Measurements from ENCODE around the gene PPP6C.
"Not testable (repeated sequence)": the region's sequence is repeated elsewhere in the genome, so short reads cannot be mapped to it uniquely, and the experiment has no call there.

The PPP6C gene

DNA sequence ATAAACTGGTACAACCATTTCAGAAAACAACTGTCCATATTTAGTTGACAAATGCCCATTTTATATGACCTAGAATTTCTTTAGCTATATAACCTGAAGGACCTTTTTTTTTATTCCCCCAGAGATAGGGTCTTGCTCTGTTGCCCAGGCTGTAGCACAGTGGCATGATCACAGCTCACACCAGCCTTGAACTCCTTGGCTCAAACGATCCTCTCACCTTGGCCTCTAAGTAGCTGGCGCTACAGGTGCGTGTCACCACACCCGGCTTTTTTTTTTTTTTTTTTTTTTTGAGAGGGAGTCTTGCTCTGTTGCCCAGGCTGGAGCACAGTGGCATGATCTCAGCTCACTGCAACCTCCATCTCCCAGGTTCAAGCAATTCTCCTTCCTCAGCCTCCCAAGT, 75.1 kb downstream of the PPP6C start:
- WGBS, 2 experiments (ENCODE audit: insufficient coverage in 2 of 2): no CpG with 5 or more reads among the region's 4 CpGs
- not testable (repeated sequence) for H3K27ac ChIP-seq (ENCODE audit: low read depth, low read length, severe bottlenecking); H3K4me1 ChIP-seq (ENCODE audit: control insufficient read depth, insufficient read depth, low read length, poor library complexity, severe bottlenecking); H3K4me3 ChIP-seq (ENCODE audit: extremely low read depth, insufficient read depth, low read length, poor library complexity, severe bottlenecking); H3K36me3 ChIP-seq (ENCODE audit: control insufficient read depth, insufficient read depth, low read length)
- H3K9me3 ChIP-seq (ENCODE audit: control insufficient read depth, low read length): peaks cover 14% of the 10 kb centered on the region

- Histone ChIP-seq H3K4me3 (ENCODE audit: extremely low read depth, insufficient read depth, low read length, poor library complexity, severe bottlenecking) (no peak overlapping the region), H3K9me3 (ENCODE audit: control insufficient read depth, low read length) (peaks cover 14% of the 10 kb centered on the region), H3K4me1 (ENCODE audit: control insufficient read depth, insufficient read depth, low read length, poor library complexity, severe bottlenecking) (no peaks in the 10 kb centered on the region), H3K27ac (ENCODE audit: low read depth, low read length, severe bottlenecking) (no peak overlapping the region), H3K36me3 (ENCODE audit: control insufficient read depth, insufficient read depth, low read length) (no peaks in the 10 kb centered on the region)
- 95 to 100% methylated on average over 2 of the region's 2 CpGs for WGBS, 2 experiments (ENCODE audit: insufficient coverage in 2 of 2)
Measured at GRCh38 chr9:125110464-125110863, 79.1 kb downstream of the PPP6C start.

DNA sequence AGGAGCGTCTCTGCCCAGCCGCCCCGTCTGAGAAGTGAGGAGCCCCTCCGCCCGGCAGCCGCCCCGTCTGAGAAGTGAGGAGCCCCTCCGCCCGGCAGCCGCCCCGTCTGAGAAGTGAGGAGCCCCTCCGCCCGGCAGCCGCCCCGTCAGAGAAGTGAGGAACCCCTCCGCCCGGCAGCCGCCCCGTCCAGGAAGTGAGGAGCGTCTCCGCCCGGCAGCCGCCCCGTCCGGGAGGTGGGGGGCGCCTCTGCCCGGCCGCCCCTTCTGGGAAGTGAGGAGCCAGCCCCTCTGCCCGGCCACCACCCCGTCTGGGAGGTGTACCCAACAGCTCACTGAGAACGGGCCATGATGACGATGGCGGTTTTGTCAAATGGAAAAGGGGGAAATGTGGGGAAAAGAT, 81.1 kb downstream of the PPP6C start:
- H3K36me3 ChIP-seq (ENCODE audit: control insufficient read depth, insufficient read depth, low read length); H3K27ac ChIP-seq (ENCODE audit: low read depth, low read length, severe bottlenecking); H3K4me1 ChIP-seq (ENCODE audit: control insufficient read depth, insufficient read depth, low read length, poor library complexity, severe bottlenecking); H3K4me3 ChIP-seq (ENCODE audit: extremely low read depth, insufficient read depth, low read length, poor library complexity, severe bottlenecking): not testable (repeated sequence)
- peaks cover 14% of the 10 kb centered on the region for H3K9me3 ChIP-seq (ENCODE audit: control insufficient read depth, low read length)
- WGBS, 2 experiments (ENCODE audit: insufficient coverage in 2 of 2): 92 to 97% methylated on average over 13 to 24 of the region's 33 CpGs

GRCh38 chr9:125106285-125106893, 83.2 kb downstream of the PPP6C start:
- H3K4me3 ChIP-seq (ENCODE audit: extremely low read depth, insufficient read depth, low read length, poor library complexity, severe bottlenecking): no peak overlapping the region
- H3K4me1 ChIP-seq (ENCODE audit: control insufficient read depth, insufficient read depth, low read length, poor library complexity, severe bottlenecking): no peaks in the 10 kb centered on the region
- no peaks in the 10 kb centered on the region for H3K36me3 ChIP-seq (ENCODE audit: control insufficient read depth, insufficient read depth, low read length)
- H3K9me3 ChIP-seq (ENCODE audit: control insufficient read depth, low read length): peaks cover 8% of the 10 kb centered on the region
- H3K27ac ChIP-seq (ENCODE audit: low read depth, low read length, severe bottlenecking): no peak overlapping the region

- H3K4me3 ChIP-seq (ENCODE audit: extremely low read depth, insufficient read depth, low read length, poor library complexity, severe bottlenecking): no peak overlapping the region
- no peaks in the 10 kb centered on the region for H3K36me3 ChIP-seq (ENCODE audit: control insufficient read depth, insufficient read depth, low read length)
- peaks cover 2% of the 10 kb centered on the region for H3K4me1 ChIP-seq (ENCODE audit: control insufficient read depth, insufficient read depth, low read length, poor library complexity, severe bottlenecking)
- H3K27ac ChIP-seq (ENCODE audit: low read depth, low read length, severe bottlenecking): no peak overlapping the region
- 90 to 100% methylated on average over 2 to 3 of the region's 3 CpGs for WGBS, 2 experiments (ENCODE audit: insufficient coverage in 2 of 2)
- H3K9me3 ChIP-seq (ENCODE audit: control insufficient read depth, low read length): no peaks in the 10 kb centered on the region
Measured at GRCh38 chr9:125103770-125104460, 85.7 kb downstream of the PPP6C start.

DNA sequence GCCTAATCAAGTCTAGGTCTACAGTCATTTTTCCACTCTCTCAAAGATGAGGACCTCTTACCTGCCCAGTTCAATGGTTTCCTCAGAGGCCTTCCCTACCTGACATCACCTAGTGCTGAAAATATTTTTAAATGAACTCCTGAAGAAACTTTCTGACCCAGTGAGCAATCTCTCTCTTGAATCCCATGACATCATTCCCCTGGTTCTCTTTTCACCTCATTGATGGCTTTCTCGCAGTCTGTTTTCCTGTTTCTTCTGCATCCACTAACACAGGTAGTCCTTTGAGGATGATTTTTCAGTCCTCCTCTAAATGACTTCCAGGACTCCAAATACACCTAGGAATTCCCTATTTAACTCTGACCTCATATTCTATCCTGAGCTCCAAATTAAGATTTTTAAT, 86.6 kb downstream of the PPP6C start:
- H3K4me1 ChIP-seq (ENCODE audit: control insufficient read depth, insufficient read depth, low read length, poor library complexity, severe bottlenecking): peaks cover 2% of the 10 kb centered on the region
- WGBS, 2 experiments (ENCODE audit: insufficient coverage in 2 of 2): 100% methylated on average over 1 of the region's 1 CpG
- no peaks in the 10 kb centered on the region for H3K36me3 ChIP-seq (ENCODE audit: control insufficient read depth, insufficient read depth, low read length)

GRCh38 chr9:125100822-125101221, 88.8 kb downstream of the PPP6C start:
- Histone ChIP-seq H3K9me3 (ENCODE audit: control insufficient read depth, low read length) (peaks cover 9% of the 10 kb centered on the region), H3K27ac (ENCODE audit: low read depth, low read length, severe bottlenecking) (no peak overlapping the region), H3K4me1 (ENCODE audit: control insufficient read depth, insufficient read depth, low read length, poor library complexity, severe bottlenecking) (peaks cover 2% of the 10 kb centered on the region), H3K36me3 (ENCODE audit: control insufficient read depth, insufficient read depth, low read length) (no peaks in the 10 kb centered on the region), H3K4me3 (ENCODE audit: extremely low read depth, insufficient read depth, low read length, poor library complexity, severe bottlenecking) (no peak overlapping the region)
- WGBS, 2 experiments (ENCODE audit: insufficient coverage in 2 of 2): 86 to 90% methylated on average over 3 of the region's 4 CpGs

More for the DNA sequence above, 86.6 kb downstream of the PPP6C start:
- Histone ChIP-seq H3K9me3 (ENCODE audit: control insufficient read depth, low read length) (no peaks in the 10 kb centered on the region), H3K4me3 (ENCODE audit: extremely low read depth, insufficient read depth, low read length, poor library complexity, severe bottlenecking) (no peak overlapping the region), H3K27ac (ENCODE audit: low read depth, low read length, severe bottlenecking) (no peak overlapping the region)

GRCh38 chr9:125099816-125100215, 89.8 kb downstream of the PPP6C start:
- Histone ChIP-seq H3K27ac (ENCODE audit: low read depth, low read length, severe bottlenecking) (no peak overlapping the region), H3K4me3 (ENCODE audit: extremely low read depth, insufficient read depth, low read length, poor library complexity, severe bottlenecking) (no peak overlapping the region), H3K4me1 (ENCODE audit: control insufficient read depth, insufficient read depth, low read length, poor library complexity, severe bottlenecking) (peaks cover 2% of the 10 kb centered on the region), H3K36me3 (ENCODE audit: control insufficient read depth, insufficient read depth, low read length) (no peaks in the 10 kb centered on the region), H3K9me3 (ENCODE audit: control insufficient read depth, low read length) (peaks cover 9% of the 10 kb centered on the region)
- WGBS, 2 experiments (ENCODE audit: insufficient coverage in 2 of 2): 86% methylated on average over 1 of the region's 3 CpGs; no CpG with 5 or more reads in 1 of the 2 experiments
